SU-DHL-6 (cell line): ENCODE data around the gene NOVA2.

Source experiments
- CTCF ChIP-seq: fragments of 200-600 bp; sonication (generic); IDR thresholded peaks from one replicate; pipeline ENCODE4 v1.5.1; 2017; ENCODE audit warnings: antibody characterized with exemption, mild to moderate bottlenecking, low read length, moderate library complexity; ENCODE audit not compliant: insufficient read depth, poor library complexity, severe bottlenecking
- EZH2phosphoT487 ChIP-seq: fragments of 200-600 bp; sonication (generic), shearing (Covaris generic); conservative IDR thresholded peaks from 2 replicates; pipeline ENCODE4 v1.6.1; 2018; ENCODE audit warnings: mild to moderate bottlenecking, antibody characterized with exemption, low read length, moderate library complexity, mixed read lengths

- TF ChIP-seq CTCF (peak; percentile 95), EZH2phosphoT487 (no peak)
Measured at GRCh38 chr19:46009530-46010510, 36.2 kb upstream of the NOVA2 start.
